Calu3 (cell line): ENCODE data around the gene SH3BP4. TPM values are rescaled to one million over a fixed set of nuclear protein-coding genes. Genes with fewer than 3 reads are reported as not detected.

ENCODE experiments used
- BruUV-seq: library from RNA; stranded (reverse); fragments of 400-500 nt; replicated peaks from 2 replicates; lab custom pipeline; 2021; lab: Mats Ljungman, UMichigan
- CTCF ChIA-PET: fragments of 300-600 bp; sonication (Branson Sonifier 250); formaldehyde crosslinking; loops from one replicate; lab custom pipeline; 2022; ENCODE audit warnings: antibody characterized with exemption; lab: Charles Lee
- DNase-seq: peaks from one replicate; pipeline ENCODE4 v3.0.0; 2022
- H3K27ac Mint-ChIP-seq: one replicate; pipeline ENCODE4 v1.8.0; 2022; ENCODE audit warnings: mixed read lengths; ENCODE audit not compliant: unreplicated experiment
- H3K27me3 Mint-ChIP-seq: one replicate; pipeline ENCODE4 v1.8.0; 2022; ENCODE audit warnings: mixed read lengths; ENCODE audit not compliant: unreplicated experiment
- H3K36me3 Mint-ChIP-seq: one replicate; pipeline ENCODE4 v1.8.0; 2022; ENCODE audit warnings: mild to moderate bottlenecking, moderate library complexity, mixed read lengths; ENCODE audit not compliant: insufficient read depth, unreplicated experiment
- H3K4me1 Mint-ChIP-seq: one replicate; pipeline ENCODE4 v1.8.0; 2022; ENCODE audit warnings: mild to moderate bottlenecking, low read depth, mixed read lengths; ENCODE audit not compliant: unreplicated experiment
- H3K4me3 Mint-ChIP-seq: one replicate; pipeline ENCODE4 v1.8.0; 2022; ENCODE audit warnings: mild to moderate bottlenecking, low read depth, moderate library complexity, mixed read lengths; ENCODE audit not compliant: unreplicated experiment
- H3K9me3 Mint-ChIP-seq: one replicate; pipeline ENCODE4 v1.8.0; 2022; ENCODE audit warnings: low read depth, mixed read lengths; ENCODE audit not compliant: unreplicated experiment
- CTCF ChIP-seq: fragments of 200-600 bp; IDR thresholded peaks from one replicate; pipeline ENCODE4 v1.8.0; 2022; ENCODE audit warnings: antibody characterized with exemption; ENCODE audit not compliant: unreplicated experiment
- intact Hi-C: fragments of 100-400 bp; cut with micrococcal nuclease; formaldehyde crosslinking; loops from one replicate; pipeline ENCODE4 v1.10.0; 2022; ENCODE audit not compliant: unreplicated experiment
- total RNA-seq: library from RNA; stranded (reverse); gene quantifications from 2 replicates; pipeline ENCODE4 v1.2.3, GENCODE V29; 2022

SH3BP4 gene
- total RNA-seq, 1 experiment from 2014 or later, result 36.9 TPM

GRCh38 chr2:235098736-235099494, 147.1 kb downstream of the SH3BP4 start:
- TF ChIP-seq CTCF, result no peak

GRCh38 chr2:235102896-235103295, 151.1 kb downstream of the SH3BP4 start:
- TF ChIP-seq CTCF, result no peak
- intact Hi-C loops, result no loop called here
- no peak overlapping the region for H3K27ac Mint-ChIP-seq
- H3K4me3 Mint-ChIP-seq, result no peak overlapping the region
- no peaks in the 10 kb centered on the region for H3K9me3 Mint-ChIP-seq
- no TSS peak for BruUV-seq
- H3K27me3 Mint-ChIP-seq, result peaks cover 21% of the 10 kb centered on the region
- CTCF ChIA-PET, result no interaction called here
- H3K4me1 Mint-ChIP-seq, result peaks cover 21% of the 10 kb centered on the region
- H3K36me3 Mint-ChIP-seq, result no peaks in the 10 kb centered on the region
- DNase-seq, result no peak

More at GRCh38 chr2:235098736-235099494, 147.1 kb downstream of the SH3BP4 start:
- Mint-ChIP-seq H3K27ac (no peak overlapping the region), H3K4me1 (peaks cover 15% of the 10 kb centered on the region), H3K27me3 (peaks cover 12% of the 10 kb centered on the region), H3K36me3 (no peaks in the 10 kb centered on the region), H3K4me3 (no peak overlapping the region), H3K9me3 (no peaks in the 10 kb centered on the region)
- CTCF ChIA-PET, result interaction anchor here (0.5 to 1.7 kb wide), 6 partner anchors 8 to 309 kb away, joined by 3 to 6 read pairs (median 3); no protein-coding TSS in a partner anchor
- no TSS peak for BruUV-seq
- intact Hi-C loops, result no loop called here
- no peak for DNase-seq
